ENCODE data around the gene PTPN14.

GRCh38 chr1:214550013-214550856 is 1.2 kb downstream of the PTPN14 start:
- TF ChIP-seq FOXA1 (IDR thresholded peaks at IDR 0.05) (no peak), FOXK2 (IDR thresholded peaks at IDR 0.05) (no peak), BHLHE40 (IDR thresholded peaks at IDR 0.05; ENCODE audit: borderline replicate concordance) (no peak), FOXM1 (IDR thresholded peaks at IDR 0.05; ENCODE audit: borderline replicate concordance) (no peak), SP1 (IDR thresholded peaks at IDR 0.05) (no peak), TARDBP (IDR thresholded peaks at IDR 0.05) (no peak), SUZ12 (IDR thresholded peaks at IDR 0.05) (no peak), NFRKB (IDR thresholded peaks at IDR 0.05) (no peak), ELF4 (IDR thresholded peaks at IDR 0.05) (no peak), PKNOX1 (IDR thresholded peaks at IDR 0.05) (no peak), ZNF384 (IDR thresholded peaks at IDR 0.05) (no peak)
